ENCODE measurements around the gene ZBED1. TPM values are rescaled to one million over a fixed set of nuclear protein-coding genes. Genes with fewer than 3 reads are reported as not detected.
"Not testable (repeated sequence)": the region's sequence is repeated elsewhere in the genome, so short reads cannot be mapped to it uniquely, and the experiment has no call there.

Gene ZBED1
- total and polyA plus RNA-seq, 2 donors from 2014 or later: 20.6 to 40.7 TPM

- Histone ChIP-seq H3K27me3 (ENCODE audit: control insufficient read depth, insufficient read depth, low read length) (no peaks in the 10 kb centered on the region), H3K4me1 (ENCODE audit: control insufficient read depth in 2 of 3, insufficient read depth in 2 of 3, low read depth in 1 of 3, low read length in 3 of 3) (peaks cover 0 to 2% (median 0%) of the 10 kb centered on the region in 3 donors), H3K27ac (ENCODE audit: low read depth in 2 of 2, low read length in 2 of 2) (no peak overlapping the region), H3K4me3 (ENCODE audit: low read length in 3 of 3) (no peak overlapping the region), H3K9me3 (ENCODE audit: control insufficient read depth in 2 of 3, insufficient read depth in 1 of 3, low read length in 3 of 3) (no peaks in the 10 kb centered on the region), H3K36me3 (ENCODE audit: control insufficient read depth in 2 of 3, insufficient read depth in 3 of 3, low read length in 3 of 3) (peaks cover 0 to 2% (median 0%) of the 10 kb centered on the region in 3 donors), H3K9ac (ENCODE audit: low read length in 3 of 3) (no peak overlapping the region)
- intact Hi-C loops (cut with DNase I): no loop called here
- no peak for TF ChIP-seq CTCF (IDR thresholded peaks at IDR 0.05; ENCODE audit: borderline replicate concordance, extremely low read depth, insufficient read depth)
- FAIRE-seq (no peak), DNase-seq (no peak)
Observed at GRCh38 chrX:2462074-2462473, 38.7 kb downstream of the ZBED1 start.

DNA sequence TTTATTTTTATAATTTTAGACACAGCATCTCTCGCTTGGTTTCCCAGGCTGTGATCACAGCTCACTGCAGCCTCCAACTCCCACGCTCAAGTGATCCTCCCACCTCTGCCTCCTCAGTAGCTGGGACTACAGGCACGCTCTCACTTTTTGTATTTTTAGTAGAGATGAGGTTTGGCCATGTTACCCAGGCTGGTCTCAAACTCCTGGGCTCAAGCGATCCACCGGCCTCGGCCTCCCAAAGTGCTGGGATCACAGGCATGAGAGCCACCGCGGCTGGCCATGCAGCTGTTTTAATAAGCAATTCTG, 39.1 kb downstream of the ZBED1 start:
- H3K9ac ChIP-seq (ENCODE audit: low read length in 3 of 3): no peak overlapping the region
- FAIRE-seq (no peak), DNase-seq (no peak)
- peaks cover 0 to 2% (median 0%) of the 10 kb centered on the region in 3 donors for H3K36me3 ChIP-seq (ENCODE audit: control insufficient read depth in 2 of 3, insufficient read depth in 3 of 3, low read length in 3 of 3)
- H3K9me3 ChIP-seq (ENCODE audit: control insufficient read depth in 2 of 3, insufficient read depth in 1 of 3, low read length in 3 of 3): no peaks in the 10 kb centered on the region
- H3K27me3 ChIP-seq (ENCODE audit: control insufficient read depth, insufficient read depth, low read length): no peaks in the 10 kb centered on the region
- H3K27ac ChIP-seq (ENCODE audit: low read depth in 2 of 2, low read length in 2 of 2): no peak overlapping the region
- no peak for TF ChIP-seq CTCF (IDR thresholded peaks at IDR 0.05; ENCODE audit: borderline replicate concordance, extremely low read depth, insufficient read depth)
- H3K4me1 ChIP-seq (ENCODE audit: control insufficient read depth in 2 of 3, insufficient read depth in 2 of 3, low read depth in 1 of 3, low read length in 3 of 3): peaks cover 0 to 2% (median 0%) of the 10 kb centered on the region in 3 donors
- intact Hi-C loops (cut with DNase I): no loop called here
- H3K4me3 ChIP-seq (ENCODE audit: low read length in 3 of 3): no peak overlapping the region

DNA sequence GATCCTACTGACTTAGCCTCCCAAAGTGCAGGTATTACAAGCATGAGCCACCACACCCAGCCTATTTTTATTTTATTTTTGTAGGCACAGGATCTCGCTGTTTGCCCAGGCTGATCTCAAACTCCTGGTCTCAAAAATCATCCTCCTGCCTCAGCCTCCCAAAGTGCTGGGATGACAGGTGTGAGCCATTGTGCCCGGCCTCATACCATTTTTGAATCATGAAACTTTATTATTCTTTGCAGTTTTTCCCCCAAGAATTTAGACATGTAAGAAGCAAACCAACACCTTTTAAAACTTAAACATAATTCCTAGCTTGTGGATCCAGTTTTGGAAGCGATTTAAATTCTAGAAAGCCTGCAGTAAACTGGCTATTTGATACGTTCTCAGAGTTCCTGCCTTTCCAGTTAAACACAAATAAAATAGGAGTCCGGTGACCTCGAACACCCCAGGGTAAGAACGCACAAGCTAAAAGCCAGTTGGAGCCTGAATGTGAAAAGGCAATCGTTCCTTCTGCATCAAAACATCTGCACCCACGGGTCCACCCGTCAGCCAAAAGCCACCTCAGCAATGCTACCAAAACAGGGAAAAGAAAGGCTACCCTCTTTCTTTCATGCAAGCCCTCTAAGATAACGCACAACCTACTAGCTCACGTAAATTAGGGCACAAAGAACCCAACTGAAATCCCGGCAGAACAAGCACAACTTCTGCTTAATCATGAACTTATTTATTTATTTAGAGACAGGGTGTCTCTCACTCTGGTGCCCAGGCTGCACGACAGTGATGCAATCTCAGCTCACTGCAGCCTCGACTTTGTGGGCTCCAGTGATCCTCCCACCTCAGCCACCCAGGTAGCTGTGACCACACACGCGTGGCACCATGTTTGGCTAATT, 39.7 kb downstream of the ZBED1 start:
- H3K9ac ChIP-seq (ENCODE audit: low read length in 3 of 3); intact Hi-C loops (cut with DNase I); H3K4me3 ChIP-seq (ENCODE audit: low read length in 3 of 3); FAIRE-seq; H3K36me3 ChIP-seq (ENCODE audit: control insufficient read depth in 2 of 3, insufficient read depth in 3 of 3, low read length in 3 of 3); H3K9me3 ChIP-seq (ENCODE audit: control insufficient read depth in 2 of 3, insufficient read depth in 1 of 3, low read length in 3 of 3); H3K27me3 ChIP-seq (ENCODE audit: control insufficient read depth, insufficient read depth, low read length); H3K4me1 ChIP-seq (ENCODE audit: control insufficient read depth in 2 of 3, insufficient read depth in 2 of 3, low read depth in 1 of 3, low read length in 3 of 3); H3K27ac ChIP-seq (ENCODE audit: low read depth in 2 of 2, low read length in 2 of 2); DNase-seq: not testable (repeated sequence)

- DNase-seq; H3K36me3 ChIP-seq (ENCODE audit: control insufficient read depth in 2 of 3, insufficient read depth in 3 of 3, low read length in 3 of 3); H3K27ac ChIP-seq (ENCODE audit: low read depth in 2 of 2, low read length in 2 of 2); H3K9ac ChIP-seq (ENCODE audit: low read length in 3 of 3); H3K27me3 ChIP-seq (ENCODE audit: control insufficient read depth, insufficient read depth, low read length); H3K4me1 ChIP-seq (ENCODE audit: control insufficient read depth in 2 of 3, insufficient read depth in 2 of 3, low read depth in 1 of 3, low read length in 3 of 3); H3K4me3 ChIP-seq (ENCODE audit: low read length in 3 of 3); H3K9me3 ChIP-seq (ENCODE audit: control insufficient read depth in 2 of 3, insufficient read depth in 1 of 3, low read length in 3 of 3); FAIRE-seq; intact Hi-C loops (cut with DNase I): not testable (repeated sequence)
Observed at GRCh38 chrX:2460048-2460447, 40.7 kb downstream of the ZBED1 start.
